Ureter (tissue), 1 donor: ENCODE measurements around the gene CXorf49B. TPM values are rescaled to one million over a fixed set of nuclear protein-coding genes. Genes with fewer than 3 reads are reported as not detected.

Source experiments
- DNase-seq: peaks from one replicate; pipeline ENCODE4 v3.0.0-alpha.2; 2020; ENCODE audit warnings: low spot score
- total RNA-seq: library from RNA; stranded (reverse); gene quantifications from one replicate; pipeline ENCODE4 v1.2.4, GENCODE V29; 2023
- donor health status: DM: yes; HTN: yes; CAD: no.

CXorf49B gene
- total RNA-seq, 1 donor from 2014 or later, result not detected

DNA sequence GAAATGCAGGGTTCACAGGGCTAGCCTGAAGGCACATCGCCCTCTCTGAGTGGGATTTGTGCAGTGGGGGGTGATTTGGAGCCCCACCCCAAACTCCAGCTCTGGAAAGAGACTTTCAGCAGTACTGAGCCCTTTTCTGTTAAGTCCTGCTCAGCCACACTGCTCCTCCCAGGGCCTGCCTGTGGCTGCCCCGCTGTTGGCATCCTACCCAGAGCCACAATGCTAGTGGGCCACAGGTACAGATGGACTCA is 52.7 kb downstream of the CXorf49B start:
- DNase-seq, result no peak

Other genes starting within 250 kb of the CXorf49B start
- 225 TPM for gene OGT, start 230.2 kb upstream of the CXorf49B start, total RNA-seq
- gene GCNA, start 184.9 kb upstream of the CXorf49B start, total RNA-seq, result 1.6 TPM
- gene CXCR3, start 144.8 kb upstream of the CXorf49B start, total RNA-seq, result 0.89 TPM
- gene CXorf49, start 45.1 kb upstream of the CXorf49B start, total RNA-seq, result not detected
- gene NHSL2, start 147.5 kb downstream of the CXorf49B start, total RNA-seq, result 14.6 TPM